NCI-H748 treated with DMSO at 0.1 percent for 48 hours (cell line): ENCODE measurements around the gene IMPA2.
A peak's percentile ranks its signal among the peaks of the same experiment; 100 is the strongest.
"Not testable (repeated sequence)": the region's sequence is repeated elsewhere in the genome, so short reads cannot be mapped to it uniquely, and the experiment has no call there.

Source experiments
- DNase-seq: peaks from one replicate; lab custom pipeline; 2025; lab: John Stamatoyannopoulos, UW

Gene IMPA2

GRCh38 chr18:11962597-11962996 is 18.7 kb upstream of the IMPA2 start:
- no peak for DNase-seq

DNA sequence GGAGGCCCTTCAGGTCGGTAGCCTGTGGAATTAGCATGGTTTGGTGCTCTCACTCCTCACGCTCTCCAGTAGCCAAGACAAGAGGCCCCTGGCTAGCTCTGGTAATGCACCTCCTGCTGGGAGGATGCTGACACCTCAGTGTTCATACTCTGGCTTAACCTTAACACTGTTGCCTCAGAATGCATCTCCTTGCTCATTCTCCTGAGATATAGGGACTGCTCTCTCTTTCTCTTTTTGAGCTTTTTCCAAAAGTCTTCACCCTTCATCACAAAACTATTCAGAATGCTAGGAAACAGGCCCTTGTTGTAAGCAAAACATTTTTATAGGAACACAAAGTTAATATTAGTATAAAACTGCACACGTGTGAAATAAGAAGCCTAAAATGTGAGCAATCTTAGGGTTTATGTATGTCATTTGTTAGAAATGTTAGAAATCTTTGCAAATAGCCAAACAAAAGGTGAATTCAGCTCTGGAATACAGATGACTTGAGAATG is 17.3 kb upstream of the IMPA2 start:
- no peak for DNase-seq

GRCh38 chr18:11969904-11970835 is 11.1 kb upstream of the IMPA2 start:
- DNase-seq: no peak

- not testable (repeated sequence) for DNase-seq
Measured at GRCh38 chr18:11970836-11971226, 10.5 kb upstream of the IMPA2 start.

DNA sequence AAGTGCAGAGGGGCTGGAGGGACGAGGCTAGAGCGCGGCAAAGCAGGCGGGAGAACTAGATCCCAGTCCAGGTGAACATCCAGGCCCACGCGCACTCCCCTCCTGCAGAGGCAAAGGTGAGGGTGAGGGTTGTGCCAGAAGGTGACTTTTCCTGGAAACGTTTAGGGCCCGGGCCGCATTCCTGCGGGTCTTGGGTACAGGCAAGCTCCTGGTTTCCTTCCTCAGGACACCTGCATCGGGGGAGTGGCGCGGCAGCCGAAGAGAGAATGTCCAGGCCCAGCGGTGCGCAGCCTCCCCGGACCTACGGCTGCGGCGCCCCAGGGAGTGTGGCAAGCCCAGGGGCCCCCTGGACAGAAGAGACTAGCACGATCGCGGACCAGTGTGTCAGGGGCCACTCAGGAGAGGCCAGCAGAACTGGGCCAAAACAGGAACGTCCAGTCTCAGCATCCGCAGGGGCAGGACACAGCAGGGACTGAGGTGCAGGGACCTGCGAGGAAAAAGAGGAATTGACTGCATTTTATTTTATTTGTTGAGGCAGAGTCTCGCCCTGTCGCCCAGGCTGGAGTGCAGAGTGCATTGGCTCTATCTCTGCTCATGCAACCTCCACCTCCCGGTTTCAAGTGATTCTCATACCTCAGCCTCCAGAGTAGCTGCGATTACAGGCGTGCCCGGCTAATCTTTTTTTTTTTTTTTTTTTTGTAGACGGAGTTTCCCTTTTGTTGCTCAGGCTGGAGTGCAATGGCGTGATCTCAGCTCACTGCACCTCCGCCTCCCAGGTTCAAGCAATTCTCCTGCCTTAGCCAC is 8.7 kb upstream of the IMPA2 start:
- no peak for DNase-seq

GRCh38 chr18:11974741-11975325 is 6.5 kb upstream of the IMPA2 start:
- DNase-seq: no peak

DNA sequence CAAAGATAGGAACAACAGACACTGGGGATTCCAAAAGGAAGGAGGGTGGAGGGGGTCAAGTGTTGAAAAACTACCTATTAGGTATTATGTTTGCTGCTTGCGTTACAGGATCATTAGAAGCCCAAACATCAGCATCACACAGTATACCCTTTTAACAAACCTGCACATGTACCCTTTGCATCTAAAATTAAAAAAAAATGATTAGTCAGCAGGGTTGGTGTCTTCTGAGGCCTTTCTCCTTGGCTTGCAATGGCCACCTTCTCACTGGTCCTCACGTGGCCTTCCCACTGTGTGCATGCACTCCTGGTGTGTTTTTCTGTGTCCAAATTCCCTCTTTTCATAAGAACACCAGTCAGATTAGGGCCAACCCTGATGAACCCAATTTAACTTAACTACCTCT is 5.6 kb upstream of the IMPA2 start:
- no peak for DNase-seq

DNA sequence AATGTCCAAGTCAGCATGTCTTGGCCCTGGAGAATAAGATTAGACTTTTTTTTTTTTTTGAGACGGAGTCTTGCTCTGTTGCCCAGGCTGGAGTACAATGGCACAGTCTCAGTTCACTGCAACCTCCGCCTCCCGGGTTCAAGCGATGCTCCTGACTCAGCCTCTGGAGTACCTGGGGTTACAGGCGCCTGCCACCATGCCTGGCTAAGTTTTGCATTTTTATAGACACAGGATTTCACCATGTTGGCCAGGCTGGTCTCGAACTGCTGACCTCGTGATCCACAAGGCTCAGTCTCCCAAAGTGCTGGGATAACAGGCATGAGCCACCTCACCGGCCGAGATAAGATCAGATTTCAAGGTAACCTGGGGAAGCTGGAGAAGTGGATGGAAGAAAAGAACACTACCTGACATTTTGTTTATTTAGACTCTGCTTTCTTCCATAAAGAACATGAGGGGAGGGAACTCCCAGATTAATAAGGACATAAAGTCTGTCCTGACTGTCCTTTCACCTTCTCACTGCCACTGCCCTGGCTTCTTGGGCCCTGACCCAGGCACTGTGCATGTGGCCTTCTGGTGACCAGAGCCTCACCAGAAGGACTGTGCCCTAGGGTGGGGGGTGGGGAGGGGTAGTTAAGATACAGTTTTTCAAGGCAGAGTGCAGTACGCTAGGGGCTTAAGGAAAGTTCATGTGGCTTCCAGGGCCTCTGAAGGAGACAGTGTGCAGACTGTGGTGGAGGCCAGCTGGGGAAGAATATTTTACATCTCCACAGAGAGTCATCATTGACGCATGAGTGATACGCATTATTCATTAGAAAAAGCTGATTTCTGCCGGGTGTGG is 4.8 kb upstream of the IMPA2 start:
- DNase-seq: no peak

GRCh38 chr18:11977153-11977466 is 4.2 kb upstream of the IMPA2 start:
- no peak for DNase-seq

- no peak for DNase-seq
Measured at GRCh38 chr18:11978956-11979355, 2.4 kb upstream of the IMPA2 start.

DNA sequence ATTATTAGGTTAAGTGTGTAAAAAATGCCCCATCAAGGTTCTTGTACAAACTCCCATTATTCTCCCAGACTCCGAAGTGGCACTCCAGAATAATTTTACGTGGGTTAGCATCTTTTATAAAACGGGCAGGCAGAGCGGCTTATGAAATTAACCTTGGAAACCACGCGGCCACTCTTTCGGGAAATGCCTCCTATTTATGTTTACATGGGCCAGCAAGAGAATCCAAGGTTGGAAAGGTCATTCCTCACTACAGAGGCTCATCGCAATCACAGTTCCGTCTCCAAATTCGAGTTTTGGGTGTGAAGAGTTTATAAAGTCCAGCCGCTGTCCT is 1.2 kb upstream of the IMPA2 start:
- no peak for DNase-seq

- peak; percentile 96 for DNase-seq
Measured at GRCh38 chr18:11980494-11981191, 664 bp upstream of the IMPA2 start.

DNA sequence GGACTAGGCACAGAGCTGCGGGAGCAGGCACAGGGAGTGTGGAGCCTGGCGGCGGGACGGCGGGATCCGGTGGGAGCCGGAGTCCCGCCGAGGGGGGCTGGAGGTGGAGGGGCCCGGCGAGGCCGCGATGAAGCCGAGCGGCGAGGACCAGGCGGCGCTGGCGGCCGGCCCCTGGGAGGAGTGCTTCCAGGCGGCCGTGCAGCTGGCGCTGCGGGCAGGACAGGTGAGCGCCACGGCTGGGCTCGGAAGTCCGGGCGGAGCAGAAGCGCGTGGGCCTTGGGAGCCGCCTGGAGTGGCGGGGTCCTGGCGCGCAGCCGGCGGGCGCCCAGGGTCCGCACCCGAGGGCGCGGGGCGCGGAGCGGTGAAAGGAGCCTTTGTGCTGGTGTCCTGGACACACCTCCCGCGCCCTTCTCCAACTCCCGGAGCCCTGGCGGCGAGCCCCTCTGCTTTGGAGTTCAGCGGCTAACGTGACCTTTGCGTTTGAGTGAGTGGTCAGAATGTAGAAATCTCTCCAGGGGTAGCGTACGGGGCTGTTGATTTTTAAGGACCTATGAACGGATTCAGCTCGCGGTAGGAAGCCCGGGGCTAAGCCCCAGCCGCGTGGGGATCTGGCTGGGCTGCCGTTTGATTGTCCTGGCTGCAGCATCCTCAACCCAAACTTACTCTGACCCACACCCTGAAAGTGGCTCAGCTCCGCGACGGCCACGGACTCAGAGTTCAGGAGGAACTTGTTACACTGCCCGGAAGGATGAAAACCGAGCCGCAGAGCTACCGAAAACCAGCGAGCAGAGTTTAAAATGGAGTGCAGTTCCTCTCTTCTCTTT is 448 bp downstream of the IMPA2 start:
- DNase-seq: no peak

DNA sequence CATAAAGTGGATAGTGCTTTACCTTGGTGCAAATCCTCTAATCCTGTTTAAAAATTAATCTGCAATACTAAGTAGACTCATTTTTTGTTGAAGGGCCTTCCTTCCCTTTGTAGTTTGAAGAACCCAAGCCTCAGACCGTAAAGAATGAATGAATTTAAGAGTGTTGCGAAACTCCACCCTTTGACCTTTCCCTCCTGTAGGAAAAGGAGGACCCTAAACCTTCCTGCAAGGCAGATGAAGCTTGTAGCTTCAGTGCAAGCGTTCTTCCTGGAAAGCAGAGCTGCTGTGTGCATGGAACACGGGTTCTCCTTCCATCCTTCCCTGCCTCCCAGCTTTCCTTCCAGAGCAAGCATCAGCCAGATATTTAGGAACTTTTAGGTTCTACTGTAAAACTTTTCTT is 1.7 kb downstream of the IMPA2 start:
- DNase-seq: no peak

- DNase-seq: no peak
Measured at GRCh38 chr18:11983592-11983991, 2.3 kb downstream of the IMPA2 start.

DNA sequence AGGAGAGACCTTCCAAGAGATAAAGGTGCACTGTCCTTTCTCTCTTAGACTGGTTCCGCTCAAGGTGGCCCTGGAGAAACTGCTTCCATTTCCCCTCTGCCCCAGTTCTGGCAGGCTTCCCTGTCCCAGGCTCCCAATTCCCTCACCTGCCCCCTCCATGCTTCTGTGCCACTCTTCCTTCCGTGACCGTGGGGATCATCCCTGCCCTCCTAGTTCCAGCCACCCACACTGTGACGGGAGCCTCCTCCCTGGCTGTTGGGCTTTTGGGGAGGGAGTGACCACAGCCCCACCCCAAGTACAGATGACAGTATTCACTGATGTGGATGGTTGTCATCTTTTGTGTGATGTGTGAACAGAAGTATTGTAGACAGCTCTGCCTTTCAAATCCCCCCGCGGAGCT is 2.8 kb downstream of the IMPA2 start:
- DNase-seq: no peak

- DNase-seq: no peak
Measured at GRCh38 chr18:11985586-11985985, 4.3 kb downstream of the IMPA2 start.

GRCh38 chr18:11986061-11986460 is 4.8 kb downstream of the IMPA2 start:
- DNase-seq: no peak

DNA sequence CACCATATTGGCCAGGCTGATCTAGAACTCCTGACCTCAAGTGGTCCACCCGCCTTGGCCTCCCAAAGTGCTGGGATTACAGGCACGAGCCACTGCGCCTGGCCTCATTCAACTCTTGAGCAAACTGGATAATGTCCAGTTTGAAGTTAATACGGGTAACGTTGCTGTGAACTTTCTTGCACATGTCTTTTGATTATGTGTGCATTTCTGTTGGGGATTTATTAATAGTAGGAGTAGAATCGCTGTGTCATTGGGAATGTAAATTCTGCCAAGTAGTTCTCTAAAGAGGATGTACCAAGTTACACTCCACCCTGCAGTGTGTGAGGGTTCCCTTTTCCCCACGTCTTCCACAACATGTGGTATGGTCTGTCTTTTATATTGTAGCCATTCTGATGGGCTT is 6.2 kb downstream of the IMPA2 start:
- DNase-seq: no peak

GRCh38 chr18:11989174-11989573 is 7.9 kb downstream of the IMPA2 start:
- peak; percentile 69 for DNase-seq
